HT-29 (cell line): ENCODE measurements around the gene SGK1. TPM values are rescaled to one million over a fixed set of nuclear protein-coding genes. Genes with fewer than 3 reads are reported as not detected.

Experiments used
- DNase-seq: peaks from one replicate; pipeline ENCODE4 v3.0.0-alpha.2; 2015; ENCODE audit warnings: low spot score
- small RNA-seq: library from RNA; depleted of rRNA; stranded (forward); fragments of <200 nt; gene quantifications from one replicate; pipeline ENCODE3, GENCODE V24; 2014
- total RNA-seq: library from RNA; depleted of rRNA; stranded (reverse); fragments of >200 nt; shearing (Covaris generic); gene quantifications from 2 replicates; pipeline ENCODE4 v1.2.3, GENCODE V29; 2014

SGK1 gene
- total RNA-seq, 1 experiment from 2014 or later, result 186 TPM

GRCh38 chr6:134131530-134132139, 186.3 kb downstream of the SGK1 start:
- no peak for DNase-seq

- no peak for DNase-seq
Observed at GRCh38 chr6:134128146-134128545, 189.8 kb downstream of the SGK1 start.

- peak; percentile 90 for DNase-seq
Observed at GRCh38 chr6:134123666-134124208, 194.2 kb downstream of the SGK1 start.

- no peak for DNase-seq
Observed at GRCh38 chr6:134122775-134123174, 195.1 kb downstream of the SGK1 start.

GRCh38 chr6:134119486-134119885, 198.4 kb downstream of the SGK1 start:
- no peak for DNase-seq

Small RNAs within 50 kb of the gene (small RNA-seq; reads per million reads assigned to genes)
- not detected for gene RF00019
- not detected for gene RN7SL408P
- 2.2 reads per million, percentile 67 among the genes with 10 or more reads in this experiment for gene RNA5SP218
- gene RPS29P32, result not detected
